ENCODE results near the gene KIDINS220. TPM values are rescaled to one million over a fixed set of nuclear protein-coding genes. Genes with fewer than 3 reads are reported as not detected.

The KIDINS220 gene
- total and polyA plus RNA-seq, 9 of the 15 experiments (the other 6 are each of a cell fraction or from before 2014, with no cell fraction given) = 15.2 to 48.0 (median 34.4) TPM

DNA sequence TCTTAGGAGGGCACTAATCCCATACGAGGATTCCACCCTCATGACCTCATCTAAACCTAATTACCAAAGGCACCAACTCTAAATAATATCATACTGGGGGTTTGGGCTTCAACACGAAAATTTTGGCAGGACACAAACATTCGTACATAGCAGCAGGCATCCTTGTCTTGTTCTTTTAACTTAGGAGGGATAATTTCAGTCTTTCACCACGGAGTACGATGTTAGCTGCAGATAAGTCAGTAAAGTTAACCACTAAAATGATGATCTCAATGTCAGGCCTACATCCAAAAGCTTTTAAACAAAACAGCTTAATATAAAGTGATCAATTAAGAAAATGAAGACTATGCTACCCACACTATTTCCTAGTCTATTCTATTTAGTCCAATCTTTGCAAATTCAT is 80.7 kb downstream of the KIDINS220 start (continued):
- no peak for TF ChIP-seq MEF2D (tag; conservative IDR thresholded peaks at IDR 0.05; ENCODE audit: low read depth)
- no peak for TF ChIP-seq COPS2 (conservative IDR thresholded peaks at IDR 0.05)
- no peak for TF ChIP-seq CSDE1 (IDR thresholded peaks at IDR 0.05)
- no peak for TF ChIP-seq DMBX1 (CRISPR knock-in tag; IDR thresholded peaks at IDR 0.05; ENCODE audit: borderline replicate concordance)

DNA sequence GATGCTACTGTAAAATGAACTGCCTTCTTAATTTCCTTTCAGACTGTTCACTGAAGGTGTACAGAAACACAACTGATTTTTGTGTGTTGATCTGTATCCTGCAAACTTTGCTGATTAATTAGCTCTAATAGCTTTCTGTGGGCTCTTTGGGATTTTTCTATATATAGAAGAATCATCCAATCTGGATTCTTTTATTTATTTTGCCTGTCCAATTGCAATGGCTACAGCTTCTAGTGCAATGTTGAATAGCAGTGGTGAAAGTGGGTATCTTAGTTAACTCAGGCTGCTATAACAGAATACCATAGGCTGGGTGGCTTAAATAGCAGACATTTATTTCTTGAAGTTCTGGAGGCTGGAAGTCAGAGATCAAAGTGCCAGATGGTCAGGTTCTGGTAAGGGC is 81.2 kb downstream of the KIDINS220 start:
- intact Hi-C loops (cut with micrococcal nuclease) (no loop called here), in situ Hi-C loops (cut with MboI) (no loop called here)
- Histone ChIP-seq H3K9me1 (ENCODE audit: control insufficient read depth, insufficient read depth, low read length) (no peaks in the 10 kb centered on the region), H3K27ac (ENCODE audit: extremely low read depth, low read depth, low read length) (no peak overlapping the region), H3K27me3 (ENCODE audit: control insufficient read depth in 2 of 2, insufficient read depth in 2 of 2, low read length in 2 of 2) (no peaks in the 10 kb centered on the region), H2AFZ (ENCODE audit: low read depth, low read length) (no peak overlapping the region), H4K20me1 (replicated peaks; ENCODE audit: control insufficient read depth, insufficient read depth, low read length) (no peaks in the 10 kb centered on the region), H3K9me3 (replicated peaks; ENCODE audit: control insufficient read depth, insufficient read depth, low read depth, low read length) (no peaks in the 10 kb centered on the region), H3K4me3 (no peak overlapping the region), H3K4me2 (ENCODE audit: insufficient read depth, low read length) (no peak overlapping the region), H3K79me2 (ENCODE audit: control insufficient read depth, insufficient read depth, low read length) (no peaks in the 10 kb centered on the region), H3K9ac (ENCODE audit: insufficient read depth in 1 of 2, low read depth in 2 of 2, low read length in 2 of 2) (no peak overlapping the region), H3K4me1 (replicated peaks in 1 of 2; ENCODE audit: control insufficient read depth in 2 of 2, insufficient read depth in 2 of 2, low read length in 2 of 2) (no peaks in the 10 kb centered on the region), H3K36me3 (ENCODE audit: control insufficient read depth, insufficient read depth, low read length) (peaks cover 17% of the 10 kb centered on the region; the same call in 2 of the 3 replicates)
- no TSS peak for BruUV-seq (replicated peaks)
- FAIRE-seq (no peak), DNase-seq (ENCODE audit: extremely low read depth in 1 of 4, low spot score in 3 of 4) (no peak), ATAC-seq (no peak)
- POLR2A ChIA-PET = no interaction called here
- CTCF ChIA-PET (ENCODE audit: low intra/inter-chr PET ratio) = interaction anchor here (0.6 kb wide), 1 partner anchor 23 kb away, joined by 3 read pairs; no protein-coding TSS in a partner anchor
- TF ChIP-seq CEBPG (CRISPR knock-in tag; IDR thresholded peaks at IDR 0.05) (no peak), CEBPG (tag; conservative IDR thresholded peaks at IDR 0.05 in 1 of 2, IDR thresholded peaks at IDR 0.05 in 1 of 2) (no peak), ZBTB7A (IDR thresholded peaks at IDR 0.05; ENCODE audit: borderline replicate concordance, control insufficient read depth, low read depth, low read length) (no peak), NCOA4 (IDR thresholded peaks at IDR 0.05; ENCODE audit: partially characterized antibody) (no peak), ZNF124 (CRISPR knock-in tag; IDR thresholded peaks at IDR 0.05) (no peak), ZNF778 (CRISPR knock-in tag; IDR thresholded peaks at IDR 0.05) (no peak), NFRKB (IDR thresholded peaks at IDR 0.05; ENCODE audit: low read depth) (no peak), CBX2 (IDR thresholded peaks at IDR 0.05; ENCODE audit: insufficient read depth, low read length, poor library complexity, severe bottlenecking) (no peak), MIER1 (IDR thresholded peaks at IDR 0.05; ENCODE audit: low read depth) (no peak), HNRNPLL (IDR thresholded peaks at IDR 0.05; ENCODE audit: low read depth, low read length, poor library complexity, severe bottlenecking) (no peak), TEAD1 (CRISPR knock-in tag; IDR thresholded peaks at IDR 0.05) (no peak), HDAC6 (IDR thresholded peaks at IDR 0.05; ENCODE audit: low read depth, low read length) (no peak), ZNF232 (CRISPR knock-in tag; IDR thresholded peaks at IDR 0.05) (no peak), LCOR (CRISPR knock-in tag; IDR thresholded peaks at IDR 0.05) (no peak)
- TF ChIP-seq, protein P1, sequence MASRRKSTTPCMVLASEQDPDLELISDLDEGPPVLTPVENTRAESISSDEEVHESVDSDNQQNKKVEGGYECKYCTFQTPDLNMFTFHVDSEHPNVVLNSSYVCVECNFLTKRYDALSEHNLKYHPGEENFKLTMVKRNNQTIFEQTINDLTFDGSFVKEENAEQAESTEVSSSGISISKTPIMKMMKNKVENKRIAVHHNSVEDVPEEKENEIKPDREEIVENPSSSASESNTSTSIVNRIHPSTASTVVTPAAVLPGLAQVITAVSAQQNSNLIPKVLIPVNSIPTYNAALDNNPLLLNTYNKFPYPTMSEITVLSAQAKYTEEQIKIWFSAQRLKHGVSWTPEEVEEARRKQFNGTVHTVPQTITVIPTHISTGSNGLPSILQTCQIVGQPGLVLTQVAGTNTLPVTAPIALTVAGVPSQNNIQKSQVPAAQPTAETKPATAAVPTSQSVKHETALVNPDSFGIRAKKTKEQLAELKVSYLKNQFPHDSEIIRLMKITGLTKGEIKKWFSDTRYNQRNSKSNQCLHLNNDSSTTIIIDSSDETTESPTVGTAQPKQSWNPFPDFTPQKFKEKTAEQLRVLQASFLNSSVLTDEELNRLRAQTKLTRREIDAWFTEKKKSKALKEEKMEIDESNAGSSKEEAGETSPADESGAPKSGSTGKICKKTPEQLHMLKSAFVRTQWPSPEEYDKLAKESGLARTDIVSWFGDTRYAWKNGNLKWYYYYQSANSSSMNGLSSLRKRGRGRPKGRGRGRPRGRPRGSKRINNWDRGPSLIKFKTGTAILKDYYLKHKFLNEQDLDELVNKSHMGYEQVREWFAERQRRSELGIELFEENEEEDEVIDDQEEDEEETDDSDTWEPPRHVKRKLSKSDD (conservative IDR thresholded peaks at IDR 0.05; ENCODE audit: low read length) = no peak
- TF ChIP-seq, protein P2, sequence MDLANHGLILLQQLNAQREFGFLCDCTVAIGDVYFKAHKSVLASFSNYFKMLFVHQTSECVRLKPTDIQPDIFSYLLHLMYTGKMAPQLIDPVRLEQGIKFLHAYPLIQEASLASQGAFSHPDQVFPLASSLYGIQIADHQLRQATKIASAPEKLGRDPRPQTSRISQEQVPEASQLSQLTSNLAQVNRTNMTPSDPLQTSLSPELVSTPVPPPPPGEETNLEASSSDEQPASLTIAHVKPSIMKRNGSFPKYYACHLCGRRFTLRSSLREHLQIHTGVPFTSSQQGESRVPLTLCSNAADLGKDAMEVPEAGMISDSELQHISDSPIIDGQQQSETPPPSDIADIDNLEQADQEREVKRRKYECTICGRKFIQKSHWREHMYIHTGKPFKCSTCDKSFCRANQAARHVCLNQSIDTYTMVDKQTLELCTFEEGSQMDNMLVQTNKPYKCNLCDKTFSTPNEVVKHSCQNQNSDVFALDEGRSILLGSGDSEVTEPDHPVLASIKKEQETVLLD (IDR thresholded peaks at IDR 0.05) = no peak

Measured in K562 (cell line).